ENCODE data around the gene NPAS2.

DNA sequence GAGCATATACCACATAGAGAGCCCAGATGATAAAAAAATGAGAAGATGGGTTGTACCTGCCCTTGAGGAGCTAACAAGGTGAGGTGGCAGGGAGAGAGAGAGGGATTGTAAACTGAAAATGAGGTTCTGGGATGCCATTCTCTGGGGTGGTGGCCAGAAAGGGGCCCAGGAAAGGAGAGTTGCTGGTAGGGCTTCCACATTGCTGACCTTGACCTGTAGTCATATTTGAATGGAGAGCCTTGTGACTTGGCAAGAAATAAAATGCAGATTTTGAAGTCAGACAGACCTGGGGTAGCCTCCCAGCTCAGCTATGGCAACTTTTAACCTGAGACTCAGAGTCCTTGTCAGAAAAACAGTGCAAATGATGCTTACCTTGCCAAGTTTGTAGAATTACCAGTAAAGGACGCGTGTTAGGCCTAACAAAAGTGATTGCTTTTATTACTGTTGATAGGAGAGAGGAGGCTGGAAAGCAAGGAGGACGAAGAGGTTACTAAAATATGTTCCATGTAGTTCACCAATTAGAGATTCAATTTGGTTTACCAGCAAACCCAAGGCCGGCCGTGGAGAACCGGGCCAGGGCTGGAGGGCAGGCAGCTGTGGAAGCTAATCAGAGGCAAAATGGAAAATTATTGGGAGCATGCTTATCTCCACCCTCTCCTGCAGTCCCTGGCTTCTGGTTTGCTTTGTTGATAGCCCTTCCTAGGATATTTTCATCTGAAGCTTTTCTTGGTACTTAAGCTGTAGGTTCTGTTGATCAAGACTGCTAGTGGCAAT is 3.9 kb downstream of the NPAS2 start:
- TF ChIP-seq, protein P1, sequence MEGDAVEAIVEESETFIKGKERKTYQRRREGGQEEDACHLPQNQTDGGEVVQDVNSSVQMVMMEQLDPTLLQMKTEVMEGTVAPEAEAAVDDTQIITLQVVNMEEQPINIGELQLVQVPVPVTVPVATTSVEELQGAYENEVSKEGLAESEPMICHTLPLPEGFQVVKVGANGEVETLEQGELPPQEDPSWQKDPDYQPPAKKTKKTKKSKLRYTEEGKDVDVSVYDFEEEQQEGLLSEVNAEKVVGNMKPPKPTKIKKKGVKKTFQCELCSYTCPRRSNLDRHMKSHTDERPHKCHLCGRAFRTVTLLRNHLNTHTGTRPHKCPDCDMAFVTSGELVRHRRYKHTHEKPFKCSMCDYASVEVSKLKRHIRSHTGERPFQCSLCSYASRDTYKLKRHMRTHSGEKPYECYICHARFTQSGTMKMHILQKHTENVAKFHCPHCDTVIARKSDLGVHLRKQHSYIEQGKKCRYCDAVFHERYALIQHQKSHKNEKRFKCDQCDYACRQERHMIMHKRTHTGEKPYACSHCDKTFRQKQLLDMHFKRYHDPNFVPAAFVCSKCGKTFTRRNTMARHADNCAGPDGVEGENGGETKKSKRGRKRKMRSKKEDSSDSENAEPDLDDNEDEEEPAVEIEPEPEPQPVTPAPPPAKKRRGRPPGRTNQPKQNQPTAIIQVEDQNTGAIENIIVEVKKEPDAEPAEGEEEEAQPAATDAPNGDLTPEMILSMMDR (conservative IDR thresholded peaks at IDR 0.05; ENCODE audit: low read length) = no peak
- no peak for TF ChIP-seq EZH2phosphoT487 (IDR thresholded peaks at IDR 0.05; ENCODE audit: borderline replicate concordance)

Measured in Loucy (cell line).